Uterus (tissue), 2 donors: ENCODE results near the gene HNRNPM.

Experiments
- POLR2A ChIP-seq, 2 donors: fragments of 450-650 bp; IDR thresholded peaks; one replicate each; pipeline ENCODE4 v1.6.1; 2016; ENCODE audit warnings: antibody characterized with exemption in 2 of 2, mild to moderate bottlenecking in 1 of 2, moderate library complexity in 1 of 2
- TF ChIP-seq, protein P1 (sequence below), 4 experiments: fragments of 200-600 bp in 2 of 4; fragments of 450-650 bp in 2 of 4; sonication (generic) in 2 of 4; IDR thresholded peaks; one replicate each; pipeline ENCODE4 v1.5.1; 2016 to 2019; ENCODE audit warnings: antibody characterized with exemption in 4 of 4, mild to moderate bottlenecking in 2 of 4, moderate library complexity in 1 of 4

GRCh38 chr19:8481201-8481600 is 36.4 kb downstream of the HNRNPM start:
- no peak for TF ChIP-seq POLR2A (IDR thresholded peaks at IDR 0.05)
- TF ChIP-seq, protein P1, sequence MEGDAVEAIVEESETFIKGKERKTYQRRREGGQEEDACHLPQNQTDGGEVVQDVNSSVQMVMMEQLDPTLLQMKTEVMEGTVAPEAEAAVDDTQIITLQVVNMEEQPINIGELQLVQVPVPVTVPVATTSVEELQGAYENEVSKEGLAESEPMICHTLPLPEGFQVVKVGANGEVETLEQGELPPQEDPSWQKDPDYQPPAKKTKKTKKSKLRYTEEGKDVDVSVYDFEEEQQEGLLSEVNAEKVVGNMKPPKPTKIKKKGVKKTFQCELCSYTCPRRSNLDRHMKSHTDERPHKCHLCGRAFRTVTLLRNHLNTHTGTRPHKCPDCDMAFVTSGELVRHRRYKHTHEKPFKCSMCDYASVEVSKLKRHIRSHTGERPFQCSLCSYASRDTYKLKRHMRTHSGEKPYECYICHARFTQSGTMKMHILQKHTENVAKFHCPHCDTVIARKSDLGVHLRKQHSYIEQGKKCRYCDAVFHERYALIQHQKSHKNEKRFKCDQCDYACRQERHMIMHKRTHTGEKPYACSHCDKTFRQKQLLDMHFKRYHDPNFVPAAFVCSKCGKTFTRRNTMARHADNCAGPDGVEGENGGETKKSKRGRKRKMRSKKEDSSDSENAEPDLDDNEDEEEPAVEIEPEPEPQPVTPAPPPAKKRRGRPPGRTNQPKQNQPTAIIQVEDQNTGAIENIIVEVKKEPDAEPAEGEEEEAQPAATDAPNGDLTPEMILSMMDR (IDR thresholded peaks at IDR 0.05): no peak
